ENCODE data around the gene CCKAR. TPM values are rescaled to one million over a fixed set of nuclear protein-coding genes. Genes with fewer than 3 reads are reported as not detected.

CCKAR gene
- total RNA-seq, 1 donor from 2014 or later, result not detected

- H3K4me3 Mint-ChIP-seq (ENCODE audit: unreplicated experiment), result no peak overlapping the region
- peaks cover 8% of the 10 kb centered on the region for H3K4me1 Mint-ChIP-seq (ENCODE audit: low read depth)
- no peaks in the 10 kb centered on the region for H3K36me3 Mint-ChIP-seq (ENCODE audit: low read depth)
- no peak for TF ChIP-seq CTCF (IDR thresholded peaks at IDR 0.05)
- no peak for DNase-seq (ENCODE audit: low spot score)
- peaks cover 4% of the 10 kb centered on the region for H3K27me3 Mint-ChIP-seq (ENCODE audit: low read depth)
- H3K27ac Mint-ChIP-seq (ENCODE audit: unreplicated experiment), result no peak overlapping the region
- H3K9me3 Mint-ChIP-seq (ENCODE audit: low read depth), result no peaks in the 10 kb centered on the region
These were observed 12.0 kb downstream of the CCKAR start for GRCh38 chr4:26478330-26478729.

DNA sequence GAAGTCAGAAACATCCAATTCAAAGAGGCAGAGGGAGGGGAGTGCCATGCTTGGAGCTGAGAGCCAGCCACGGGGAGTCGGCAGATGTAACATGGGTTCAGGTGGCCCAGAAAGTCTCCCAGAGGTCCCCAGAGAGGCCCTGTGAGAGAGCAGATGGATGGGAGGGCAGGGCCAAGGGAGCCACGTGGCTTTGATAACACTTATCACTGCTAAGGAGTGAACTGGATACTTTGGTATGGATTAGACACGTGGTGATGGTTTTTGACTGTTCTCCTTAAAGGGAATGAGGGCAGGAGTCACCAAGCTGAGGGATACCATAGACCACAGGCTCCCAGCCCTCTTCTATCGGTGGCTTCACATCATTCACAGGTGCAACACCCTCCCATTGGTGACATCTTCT is 13.7 kb downstream of the CCKAR start:
- TF ChIP-seq CTCF (IDR thresholded peaks at IDR 0.05), result no peak
- no peaks in the 10 kb centered on the region for H3K36me3 Mint-ChIP-seq (ENCODE audit: low read depth)
- H3K27me3 Mint-ChIP-seq (ENCODE audit: low read depth), result peaks cover 4% of the 10 kb centered on the region
- no peak overlapping the region for H3K27ac Mint-ChIP-seq (ENCODE audit: unreplicated experiment)
- peaks cover 8% of the 10 kb centered on the region for H3K4me1 Mint-ChIP-seq (ENCODE audit: low read depth)
- no peak overlapping the region for H3K4me3 Mint-ChIP-seq (ENCODE audit: unreplicated experiment)
- no peaks in the 10 kb centered on the region for H3K9me3 Mint-ChIP-seq (ENCODE audit: low read depth)
- DNase-seq (ENCODE audit: low spot score), result no peak

GRCh38 chr4:26475716-26476115 is 14.6 kb downstream of the CCKAR start:
- TF ChIP-seq CTCF (IDR thresholded peaks at IDR 0.05), result no peak
- no peak overlapping the region for H3K4me3 Mint-ChIP-seq (ENCODE audit: unreplicated experiment)

GRCh38 chr4:26474551-26474950 is 15.7 kb downstream of the CCKAR start:
- Mint-ChIP-seq H3K4me3 (ENCODE audit: unreplicated experiment) (no peak overlapping the region), H3K4me1 (ENCODE audit: low read depth) (peaks cover 6% of the 10 kb centered on the region), H3K9me3 (ENCODE audit: low read depth) (no peaks in the 10 kb centered on the region), H3K36me3 (ENCODE audit: low read depth) (no peaks in the 10 kb centered on the region), H3K27ac (ENCODE audit: unreplicated experiment) (no peak overlapping the region), H3K27me3 (ENCODE audit: low read depth) (peaks cover 3% of the 10 kb centered on the region)
- DNase-seq (ENCODE audit: low spot score), result no peak
- TF ChIP-seq CTCF (IDR thresholded peaks at IDR 0.05), result no peak

More at GRCh38 chr4:26475716-26476115, 14.6 kb downstream of the CCKAR start:
- DNase-seq (ENCODE audit: low spot score), result no peak
- peaks cover 8% of the 10 kb centered on the region for H3K4me1 Mint-ChIP-seq (ENCODE audit: low read depth)
- H3K9me3 Mint-ChIP-seq (ENCODE audit: low read depth), result no peaks in the 10 kb centered on the region
- peaks cover 3% of the 10 kb centered on the region for H3K27me3 Mint-ChIP-seq (ENCODE audit: low read depth)
- H3K36me3 Mint-ChIP-seq (ENCODE audit: low read depth), result no peaks in the 10 kb centered on the region
- H3K27ac Mint-ChIP-seq (ENCODE audit: unreplicated experiment), result no peak overlapping the region

- Mint-ChIP-seq H3K27ac (ENCODE audit: unreplicated experiment) (no peak overlapping the region), H3K36me3 (ENCODE audit: low read depth) (no peaks in the 10 kb centered on the region), H3K9me3 (ENCODE audit: low read depth) (no peaks in the 10 kb centered on the region), H3K4me1 (ENCODE audit: low read depth) (peaks cover 4% of the 10 kb centered on the region), H3K4me3 (ENCODE audit: unreplicated experiment) (no peak overlapping the region), H3K27me3 (ENCODE audit: low read depth) (peaks cover 3% of the 10 kb centered on the region)
- DNase-seq (ENCODE audit: low spot score), result no peak
- no peak for TF ChIP-seq CTCF (IDR thresholded peaks at IDR 0.05)
These were observed 16.4 kb downstream of the CCKAR start for GRCh38 chr4:26473893-26474292.

Data from chondrocyte (in vitro differentiated cells).